ENCODE measurements around the gene TSPEAR.
"Not testable (repeated sequence)": the region's sequence is repeated elsewhere in the genome, so short reads cannot be mapped to it uniquely, and the experiment has no call there.

The TSPEAR gene

GRCh38 chr21:44564886-44565598 is 146.3 kb downstream of the TSPEAR start:
- in situ Hi-C loops (cut with MboI; ENCODE audit: low pct_unique_long_range_greater_than_20kb, low sequenced_read_pairs, unreplicated experiment) = no loop called here
- DNase-seq (ENCODE audit: low spot score) = no peak
- no peak for TF ChIP-seq CTCF (IDR thresholded peaks at IDR 0.05; ENCODE audit: extremely low read depth, insufficient read depth, missing control alignments)

GRCh38 chr21:44564099-44564498 is 147.3 kb downstream of the TSPEAR start:
- no peak for DNase-seq (ENCODE audit: low spot score)
- no peak for TF ChIP-seq CTCF (IDR thresholded peaks at IDR 0.05; ENCODE audit: extremely low read depth, insufficient read depth, missing control alignments)
- in situ Hi-C loops (cut with MboI; ENCODE audit: low pct_unique_long_range_greater_than_20kb, low sequenced_read_pairs, unreplicated experiment) = no loop called here

GRCh38 chr21:44558695-44559094 is 152.7 kb downstream of the TSPEAR start, which contains the start of gene KRTAP10-3:
TSS of gene KRTAP10-3 (minus strand) at chr21:44558795. CDS start at chr21:44558715, 80 bp downstream.
- TF ChIP-seq CTCF (IDR thresholded peaks at IDR 0.05; ENCODE audit: extremely low read depth, insufficient read depth, missing control alignments) = no peak
- no peak for DNase-seq (ENCODE audit: low spot score)
- in situ Hi-C loops (cut with MboI; ENCODE audit: low pct_unique_long_range_greater_than_20kb, low sequenced_read_pairs, unreplicated experiment) = no loop called here

GRCh38 chr21:44558329-44558675 is 153.1 kb downstream of the TSPEAR start:
- DNase-seq (ENCODE audit: low spot score); in situ Hi-C loops (cut with MboI; ENCODE audit: low pct_unique_long_range_greater_than_20kb, low sequenced_read_pairs, unreplicated experiment): not testable (repeated sequence)

GRCh38 chr21:44557491-44558328 is 153.7 kb downstream of the TSPEAR start:
- DNase-seq (ENCODE audit: low spot score) = no peak
- in situ Hi-C loops (cut with MboI; ENCODE audit: low pct_unique_long_range_greater_than_20kb, low sequenced_read_pairs, unreplicated experiment) = no loop called here
- TF ChIP-seq CTCF (IDR thresholded peaks at IDR 0.05; ENCODE audit: extremely low read depth, insufficient read depth, missing control alignments) = no peak

GRCh38 chr21:44556879-44557278 is 154.5 kb downstream of the TSPEAR start:
- TF ChIP-seq CTCF (IDR thresholded peaks at IDR 0.05; ENCODE audit: extremely low read depth, insufficient read depth, missing control alignments) = no peak
- in situ Hi-C loops (cut with MboI; ENCODE audit: low pct_unique_long_range_greater_than_20kb, low sequenced_read_pairs, unreplicated experiment) = no loop called here

More at GRCh38 chr21:44556879-44557278, 154.5 kb downstream of the TSPEAR start:
- peak; percentile 69 for DNase-seq (ENCODE audit: low spot score)

All from GM13977 (cell line).